CD4-positive, alpha-beta T cell treated with Interleukin-1 beta for 1 hour (primary cell): ENCODE data around the gene DCAF6.
A peak's percentile ranks its signal among the peaks of the same experiment; 100 is the strongest.
"Not testable (repeated sequence)": the region's sequence is repeated elsewhere in the genome, so short reads cannot be mapped to it uniquely, and the experiment has no call there.

Source experiments
- DNase-seq, 2 donors: peaks; one replicate each; pipeline ENCODE4 v3.0.0-alpha.2; 2020 to 2022

The DCAF6 gene

DNA sequence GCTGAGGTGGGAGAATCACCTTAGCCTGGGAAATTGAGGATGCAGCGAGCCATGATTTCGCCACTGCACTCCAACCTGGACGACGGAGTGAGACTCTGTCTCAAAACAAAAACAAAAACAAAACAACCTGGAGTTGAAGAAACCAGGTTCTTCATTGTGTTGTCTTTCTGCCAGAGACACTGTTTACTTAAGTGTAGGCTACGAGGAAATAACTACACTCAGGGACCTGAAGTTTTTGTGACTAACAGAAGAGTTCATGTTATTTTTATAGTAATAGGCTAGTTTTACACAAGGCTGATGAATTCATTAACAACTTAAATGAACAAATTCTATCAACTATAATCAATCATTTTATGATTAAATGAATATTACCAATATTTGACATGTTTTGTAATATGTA lies 98.9 kb downstream of the DCAF6 start:
- no peak for DNase-seq

DNA sequence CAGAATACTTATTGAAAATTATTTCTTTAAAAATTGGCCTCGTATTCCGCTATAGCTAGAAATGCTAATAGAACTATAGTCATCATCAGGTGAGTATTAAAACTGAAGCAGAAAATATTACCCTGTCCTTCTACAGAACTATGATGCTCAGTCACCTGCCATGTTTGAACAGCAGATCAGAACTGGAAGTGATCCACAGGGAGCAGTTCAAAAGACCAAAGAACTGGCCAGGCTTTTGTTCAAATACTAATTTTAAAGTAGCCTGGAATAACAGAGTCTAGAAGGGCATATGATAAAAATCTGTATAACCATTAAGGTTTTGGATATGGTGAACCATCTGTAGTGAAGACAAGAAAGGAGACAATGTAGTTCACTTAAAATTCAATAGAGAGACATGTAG lies 105.9 kb downstream of the DCAF6 start:
- DNase-seq, result no peak

DNA sequence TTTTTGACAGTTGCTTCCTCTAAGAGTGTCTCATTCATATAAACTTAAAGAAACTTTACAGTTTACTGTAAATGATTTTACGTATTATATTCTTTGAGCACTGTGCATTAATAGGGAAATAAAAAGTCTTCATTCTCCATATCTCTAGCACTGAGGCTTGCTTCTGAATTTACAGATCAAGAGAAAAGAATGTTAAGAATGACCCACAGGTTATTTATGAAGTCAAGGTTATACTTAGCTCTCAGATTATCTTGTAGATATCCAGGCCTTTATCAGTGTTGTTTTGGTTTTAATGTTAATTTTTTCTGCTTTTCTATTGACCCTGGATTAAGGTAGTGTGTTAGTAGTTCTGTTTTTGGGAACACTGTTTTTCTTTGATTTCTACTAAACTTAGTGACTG lies 108.8 kb downstream of the DCAF6 start:
- no peak for DNase-seq

DNA sequence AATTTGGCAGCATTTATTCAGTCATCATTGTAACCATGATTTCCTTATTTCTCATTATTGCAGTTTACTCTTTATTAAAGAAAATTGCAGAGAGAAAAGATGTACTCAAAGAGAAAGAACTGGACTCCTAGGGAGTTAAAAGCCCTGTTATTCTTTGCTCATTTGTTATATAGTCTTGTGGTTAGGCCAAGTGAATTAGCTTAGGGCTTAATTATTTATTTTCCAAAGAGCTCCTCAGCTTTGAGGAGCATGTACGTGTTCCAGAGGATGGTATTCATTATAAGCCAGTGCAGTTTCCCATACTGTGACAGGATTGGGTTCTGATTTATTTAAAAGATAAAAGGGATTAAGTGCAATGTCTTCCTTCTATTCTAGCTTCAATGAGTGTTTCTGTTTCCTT lies 113.8 kb downstream of the DCAF6 start:
- no peak for DNase-seq

DNA sequence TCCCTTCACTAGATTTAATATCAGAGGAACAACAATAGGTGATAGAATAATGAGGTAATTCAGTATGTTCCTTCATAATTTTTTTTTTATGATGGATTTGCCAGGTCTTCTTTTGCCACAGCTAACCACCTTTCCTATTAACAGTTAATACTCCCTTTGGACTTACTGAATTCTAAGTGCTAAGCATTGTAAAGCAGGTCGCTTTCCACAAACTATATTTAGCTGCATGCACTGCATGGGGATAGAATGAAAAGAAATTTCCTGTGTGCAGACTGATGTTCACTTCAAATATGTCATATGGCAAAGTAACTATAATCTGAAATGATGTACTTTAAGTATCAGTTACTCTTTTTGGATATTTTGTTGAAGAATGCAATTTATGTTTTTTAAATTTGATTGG lies 114.4 kb downstream of the DCAF6 start:
- DNase-seq, result no peak

DNA sequence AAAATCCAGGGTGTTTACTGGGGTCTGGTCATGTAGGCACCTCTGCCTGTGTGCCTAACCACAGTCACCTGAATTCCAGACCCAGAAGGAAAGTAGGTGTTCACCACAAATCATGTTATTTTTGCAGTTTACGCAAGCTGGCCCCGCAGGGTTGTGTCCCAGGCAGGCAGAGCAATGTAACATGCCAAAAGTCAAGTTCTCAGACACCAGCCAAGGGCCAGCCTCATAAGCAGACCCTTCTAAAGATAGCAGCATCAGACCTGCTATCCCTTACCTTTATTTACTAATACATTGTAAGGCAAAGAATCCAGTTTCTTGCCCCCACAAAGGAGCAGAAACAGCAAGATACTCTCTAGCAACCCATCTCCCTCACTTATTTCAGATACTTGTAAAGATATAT lies 117.2 kb downstream of the DCAF6 start:
- DNase-seq, result no peak

DNA sequence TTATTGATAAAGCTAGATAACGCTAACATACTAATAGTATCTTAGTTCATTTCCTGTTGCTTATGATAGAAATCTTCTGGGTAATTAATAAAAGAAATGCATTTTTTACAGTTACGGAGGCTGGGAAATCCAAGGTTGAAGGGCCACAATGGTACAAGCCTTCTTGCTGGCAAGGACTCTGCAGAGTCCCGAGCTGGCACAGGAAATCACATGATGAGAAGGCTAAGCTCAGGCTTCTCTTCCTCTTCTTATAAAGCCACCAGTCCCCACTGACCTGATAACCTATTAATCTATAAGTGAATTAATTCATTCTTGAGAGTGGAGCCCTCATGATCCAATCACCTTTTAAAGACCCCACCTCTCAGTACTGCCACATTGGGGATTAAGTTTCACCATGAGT lies 117.6 kb downstream of the DCAF6 start:
- DNase-seq, result no peak

DNA sequence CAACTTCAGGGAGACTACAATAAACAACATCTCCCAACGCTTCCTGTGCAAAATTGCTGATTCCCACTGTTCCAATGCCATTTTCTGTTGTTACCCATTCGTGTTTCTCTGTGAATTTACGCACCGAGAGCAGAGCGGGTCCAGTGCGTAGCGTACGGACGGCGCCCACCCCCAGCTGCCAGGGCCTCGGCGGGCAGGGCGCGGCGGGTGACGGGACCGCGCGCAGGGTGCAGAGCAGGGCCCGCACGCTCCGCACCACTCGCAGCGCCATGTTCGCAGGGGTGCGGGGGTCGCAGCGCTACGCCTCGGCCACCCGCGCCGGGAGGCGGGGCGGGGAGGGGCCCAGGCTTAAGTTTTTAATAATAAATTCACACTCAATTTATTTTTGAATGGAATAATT lies 119.7 kb downstream of the DCAF6 start:
- not testable (repeated sequence) for DNase-seq

DNA sequence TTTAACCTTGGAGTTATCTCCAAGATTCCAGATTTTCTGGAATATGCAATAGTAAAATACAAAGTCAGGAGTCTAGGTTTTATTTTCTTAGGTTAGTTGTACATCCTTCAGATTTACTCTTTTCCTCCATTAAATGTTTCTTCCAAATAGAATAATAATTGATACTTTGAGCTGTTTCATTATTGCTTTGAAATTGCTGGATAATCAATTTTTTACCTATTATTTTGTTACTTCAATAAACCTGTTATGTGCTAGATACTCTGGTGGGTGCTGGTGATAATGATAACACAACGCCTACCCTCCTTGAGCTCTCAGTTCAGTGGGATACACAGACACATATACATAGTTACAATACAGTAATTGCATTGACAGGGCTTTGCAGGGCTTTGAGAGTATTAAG lies 120.9 kb downstream of the DCAF6 start:
- no peak for DNase-seq

DNA sequence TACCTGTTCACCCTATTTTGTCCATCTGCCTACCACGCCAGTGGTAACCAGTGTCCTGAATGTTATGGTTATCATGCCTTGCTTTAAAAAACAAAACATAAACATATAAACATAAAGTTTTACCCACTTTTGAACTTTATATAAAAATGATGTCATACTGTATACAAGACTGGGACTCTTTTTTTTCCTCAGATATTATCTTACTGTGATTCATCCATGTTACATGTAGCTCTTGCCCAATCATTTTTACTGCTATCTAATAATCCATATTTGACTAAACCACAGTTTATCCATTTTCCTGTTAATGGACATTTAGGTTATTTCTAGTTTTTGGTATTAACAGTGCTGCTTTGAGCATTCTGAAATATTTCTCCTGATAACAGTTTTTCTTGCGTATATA lies 121.4 kb downstream of the DCAF6 start:
- no peak for DNase-seq

DNA sequence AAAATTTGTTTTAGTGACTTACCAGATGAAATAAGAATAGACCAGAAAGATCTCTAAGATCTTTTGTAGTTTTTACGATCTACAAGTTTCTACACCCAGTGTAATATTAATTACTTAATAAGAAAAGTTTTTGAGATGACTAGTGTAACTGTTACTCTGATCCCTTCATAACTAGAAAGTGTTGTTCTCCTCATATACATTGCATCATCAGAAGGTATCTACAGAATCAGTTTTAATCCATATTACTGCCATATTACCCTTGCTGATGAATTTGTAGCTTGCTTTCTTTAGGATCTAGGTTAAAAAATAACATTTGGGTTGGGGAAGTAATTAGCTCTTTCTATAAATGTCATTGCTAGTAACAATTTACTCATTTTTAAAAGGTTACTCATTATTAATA lies 127.7 kb downstream of the DCAF6 start:
- no peak for DNase-seq

DNA sequence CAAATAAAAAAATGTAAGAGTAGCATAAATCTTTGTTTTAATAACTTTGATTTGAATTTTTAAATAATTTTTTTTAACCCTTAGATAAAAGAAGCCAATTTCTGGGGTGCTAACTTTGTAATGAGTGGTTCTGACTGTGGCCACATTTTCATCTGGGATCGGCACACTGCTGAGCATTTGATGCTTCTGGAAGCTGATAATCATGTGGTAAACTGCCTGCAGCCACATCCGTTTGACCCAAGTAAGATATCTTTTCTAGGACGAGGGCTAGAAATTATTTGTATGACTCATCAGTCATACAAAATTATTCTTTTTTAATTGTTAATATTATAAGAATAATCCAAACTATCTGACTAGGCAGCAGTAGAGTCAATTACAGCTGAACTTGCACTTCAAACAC lies 129.0 kb downstream of the DCAF6 start:
- DNase-seq, result no peak

DNA sequence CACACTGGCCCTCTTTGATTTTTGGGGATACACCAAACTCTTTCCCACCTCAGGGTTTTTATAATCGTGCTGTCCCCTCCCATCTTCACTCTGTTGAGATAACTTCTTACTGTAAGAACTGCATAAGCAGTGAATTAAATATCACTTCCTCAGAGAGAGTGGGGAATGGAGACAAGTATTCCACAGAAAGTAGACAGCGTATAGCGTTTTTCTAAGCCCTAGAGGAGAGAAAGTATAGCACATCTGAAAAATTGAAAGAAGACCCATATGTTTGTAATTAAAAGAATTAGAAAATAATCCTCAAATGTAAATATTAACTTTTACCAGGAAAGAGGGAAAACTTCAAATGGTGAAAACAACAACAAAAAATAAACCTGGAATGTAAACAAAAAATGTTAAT lies 132.9 kb downstream of the DCAF6 start:
- no peak for DNase-seq

DNA sequence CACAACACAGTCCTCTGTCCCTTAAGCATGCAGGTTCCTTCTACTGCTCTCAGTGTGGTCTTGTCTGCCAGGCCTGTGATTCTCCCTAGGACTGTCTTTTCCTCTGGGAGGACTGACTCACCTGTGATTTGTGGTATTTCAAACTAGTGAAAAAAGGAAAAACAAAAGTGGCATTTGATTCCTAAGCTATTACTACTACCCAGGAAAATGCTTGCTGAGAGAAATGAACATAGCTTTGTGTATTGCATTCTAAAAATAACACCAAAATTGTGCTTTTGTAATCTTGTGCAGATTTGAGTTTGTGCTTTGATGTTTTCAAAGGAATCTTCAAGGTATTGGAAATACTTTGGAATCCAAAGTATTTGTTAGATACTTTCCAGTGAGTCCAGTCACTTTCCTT lies 143.3 kb downstream of the DCAF6 start:
- DNase-seq, result no peak

DNA sequence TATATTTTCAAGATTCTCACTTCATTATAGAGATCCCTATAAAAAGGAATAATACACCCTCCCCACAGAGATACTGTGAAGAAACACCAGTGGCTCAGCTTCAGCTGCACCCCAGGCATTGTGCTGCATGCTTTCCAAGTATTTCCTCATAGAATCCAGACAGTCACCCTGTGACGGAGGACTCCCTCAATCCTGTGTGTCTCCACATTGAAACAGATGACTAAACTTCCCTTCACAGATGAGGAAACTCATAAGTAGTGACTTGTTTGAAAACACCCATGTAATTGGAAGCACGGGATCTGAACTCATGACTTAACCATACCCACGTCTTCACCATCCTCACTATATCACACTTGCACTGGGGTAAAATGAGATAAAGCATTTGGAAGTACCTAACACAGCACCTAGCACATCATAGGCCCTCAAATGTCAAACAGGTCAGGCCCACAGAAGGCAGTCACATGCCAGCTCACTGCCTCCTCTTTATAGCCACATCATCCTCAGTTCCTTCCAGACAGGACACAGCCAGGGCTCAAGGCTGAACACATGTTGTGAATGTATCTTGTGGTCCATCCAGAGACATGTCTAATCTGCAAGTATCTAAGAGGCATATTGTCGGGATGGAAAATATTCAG lies 145.0 kb downstream of the DCAF6 start:
- DNase-seq, result peak in 1 of 2 donors; percentile 23

DNA sequence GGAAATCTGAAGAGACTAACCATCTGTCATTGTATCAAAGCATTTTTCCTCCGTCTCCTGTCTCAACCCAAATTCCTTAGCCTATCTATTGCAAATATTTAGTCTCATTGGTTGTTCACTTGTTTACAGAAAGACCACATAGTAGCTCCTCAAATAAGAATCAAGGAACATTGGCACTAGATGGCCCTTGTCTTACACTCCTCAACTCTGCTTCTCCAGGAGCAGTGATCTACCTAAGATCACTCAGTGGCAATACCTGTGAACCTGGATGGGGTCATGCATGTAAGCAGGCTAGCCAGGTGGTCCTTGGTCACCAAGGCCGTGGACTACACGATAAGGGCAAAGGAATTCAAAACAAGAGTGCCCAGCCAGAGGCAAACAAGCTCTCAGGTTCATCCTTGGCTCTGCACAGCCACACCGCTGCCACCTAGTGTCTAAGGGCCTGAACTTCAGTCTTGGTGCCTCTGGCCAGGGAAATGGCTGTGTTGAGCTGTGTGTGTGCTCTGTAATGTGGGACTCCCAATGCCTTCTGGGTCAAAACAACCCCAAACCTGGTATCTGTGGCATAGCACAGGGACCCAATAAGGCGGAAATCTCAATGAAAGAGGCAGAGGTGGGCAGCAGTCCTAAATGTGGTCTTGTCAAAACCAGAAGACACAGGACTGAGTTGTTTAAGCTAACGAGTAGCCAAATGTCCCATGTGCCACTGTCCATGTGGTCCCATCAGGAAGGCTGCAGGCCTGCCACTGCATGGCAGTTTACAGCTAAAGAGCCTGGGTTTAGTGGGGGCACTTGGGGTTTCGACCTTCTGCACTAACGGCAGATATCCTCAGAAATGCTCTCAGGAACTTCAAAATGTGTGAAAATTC lies 145.8 kb downstream of the DCAF6 start:
- DNase-seq, result peak; percentile 57 to 65

DNA sequence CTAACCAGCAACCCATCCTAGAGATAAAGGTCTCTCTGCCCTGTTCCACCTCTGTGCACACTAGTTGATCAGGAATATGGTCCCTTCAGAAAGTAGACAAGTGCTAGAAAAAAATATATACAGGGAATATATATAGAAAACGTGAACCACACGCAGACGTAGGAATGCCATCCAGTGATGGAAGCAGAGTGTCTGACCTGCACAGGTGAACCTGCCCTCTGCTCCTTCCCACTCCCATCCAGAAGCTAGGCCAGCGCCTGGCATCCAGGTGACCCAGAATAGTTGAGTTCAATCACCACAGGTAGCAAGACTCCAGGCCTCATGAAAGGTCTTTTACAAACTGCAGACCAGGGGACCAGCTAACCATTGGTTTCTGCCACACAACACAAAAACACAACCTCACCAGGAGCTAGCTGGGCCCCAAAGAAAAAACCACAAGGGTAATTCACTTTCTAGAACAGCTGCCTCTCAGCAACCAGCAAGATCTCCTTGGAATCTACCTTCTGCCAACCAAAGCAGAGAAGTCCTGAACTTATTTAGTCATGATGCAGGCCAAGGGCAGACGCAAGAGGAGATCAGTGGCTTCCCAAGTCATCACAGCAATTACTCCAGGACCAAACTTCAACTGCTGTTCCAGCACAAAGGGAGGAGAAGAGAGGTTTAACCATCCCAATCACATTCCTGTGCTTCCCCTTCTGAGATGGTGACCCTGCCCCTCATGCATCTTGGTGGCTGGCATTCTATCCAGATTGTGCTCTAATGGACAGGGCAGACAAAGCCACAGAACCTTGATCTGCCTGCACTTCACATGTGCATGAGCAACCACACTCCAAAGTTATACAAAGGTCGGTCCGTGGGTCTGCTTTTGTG lies 147.2 kb downstream of the DCAF6 start:
- no peak for DNase-seq

DNA sequence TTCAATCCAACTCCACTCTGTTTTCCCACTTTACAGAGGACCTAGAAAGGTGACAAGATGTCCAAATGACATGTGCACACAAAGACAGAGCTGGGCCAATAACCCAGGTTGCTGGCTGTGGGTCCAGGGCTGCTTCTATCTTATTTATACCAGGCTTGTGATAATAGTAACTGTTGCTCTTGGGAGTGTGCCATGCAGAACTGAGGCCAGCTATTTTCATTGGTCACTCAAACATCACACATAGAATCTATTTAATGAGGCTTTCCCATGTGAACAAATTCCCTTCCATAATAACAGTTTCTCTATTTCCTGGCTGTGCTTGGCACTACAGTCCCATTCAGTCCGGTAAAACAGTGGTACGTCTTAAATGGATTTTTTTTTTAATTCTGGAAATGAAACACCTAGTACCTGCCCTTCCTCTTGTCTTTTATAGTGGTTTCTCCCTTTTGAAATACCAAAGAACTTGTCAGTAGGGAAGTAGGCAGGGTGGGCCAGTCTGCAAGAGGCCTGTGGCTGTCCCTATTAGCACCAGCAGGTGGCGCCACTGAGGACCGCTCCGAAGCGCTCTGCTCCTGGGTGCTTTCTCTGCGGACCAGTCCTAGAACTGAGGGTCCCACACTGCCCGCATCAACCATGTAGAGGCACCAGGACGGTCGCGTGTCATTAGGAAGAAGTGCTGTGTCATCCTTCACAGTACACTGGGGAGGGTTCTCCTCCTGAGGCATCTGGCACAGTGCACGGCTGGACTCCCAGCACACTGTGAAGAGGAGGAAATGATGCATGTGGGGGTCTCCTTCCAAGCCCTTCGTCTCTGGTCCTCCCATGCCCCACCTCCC lies 148.1 kb downstream of the DCAF6 start:
- DNase-seq, result peak; percentile 46 to 51

DNA sequence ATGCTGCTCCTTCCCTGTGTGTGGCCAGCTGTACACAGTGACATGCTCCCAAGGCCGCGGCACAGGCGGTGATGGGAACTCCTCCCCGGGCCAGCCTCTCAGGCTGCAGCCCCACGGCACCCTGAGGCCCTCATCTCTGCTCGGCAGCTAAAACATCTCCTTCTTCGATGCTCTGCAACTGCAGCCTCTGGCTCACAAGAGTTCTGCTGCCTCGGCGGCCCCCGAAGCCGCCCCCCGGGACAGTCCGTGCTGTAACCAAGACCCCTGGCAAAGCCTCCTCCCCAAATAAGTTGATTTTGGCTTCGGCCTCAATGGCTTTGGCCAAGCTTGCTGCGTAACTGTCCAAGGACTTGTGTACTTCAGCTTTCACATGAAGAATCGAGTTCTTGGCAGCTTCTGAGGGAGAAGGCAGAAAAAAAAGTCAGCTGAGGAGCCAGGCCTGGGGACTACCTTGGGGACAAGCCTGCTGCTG lies 149.0 kb downstream of the DCAF6 start:
- no peak for DNase-seq

DNA sequence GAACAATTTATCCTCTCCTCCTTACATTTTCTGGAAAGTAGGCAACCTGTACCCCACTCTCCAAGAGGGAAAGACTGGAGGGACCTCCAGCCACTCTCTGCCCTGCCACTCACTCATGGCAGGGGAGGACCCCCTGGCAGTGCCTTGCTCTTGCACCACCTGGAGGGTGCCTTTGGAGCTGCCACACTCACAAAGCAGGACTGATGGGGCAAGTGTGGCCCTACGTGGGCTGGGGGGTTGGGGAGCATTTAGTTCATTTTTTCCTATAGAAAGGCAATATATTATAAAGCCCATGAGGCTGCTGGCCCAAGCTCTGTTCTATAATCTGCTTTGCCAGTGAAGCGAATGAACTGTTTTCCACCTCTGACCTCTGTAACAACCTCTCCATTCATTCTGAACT lies 150.0 kb downstream of the DCAF6 start:
- no peak for DNase-seq

DNA sequence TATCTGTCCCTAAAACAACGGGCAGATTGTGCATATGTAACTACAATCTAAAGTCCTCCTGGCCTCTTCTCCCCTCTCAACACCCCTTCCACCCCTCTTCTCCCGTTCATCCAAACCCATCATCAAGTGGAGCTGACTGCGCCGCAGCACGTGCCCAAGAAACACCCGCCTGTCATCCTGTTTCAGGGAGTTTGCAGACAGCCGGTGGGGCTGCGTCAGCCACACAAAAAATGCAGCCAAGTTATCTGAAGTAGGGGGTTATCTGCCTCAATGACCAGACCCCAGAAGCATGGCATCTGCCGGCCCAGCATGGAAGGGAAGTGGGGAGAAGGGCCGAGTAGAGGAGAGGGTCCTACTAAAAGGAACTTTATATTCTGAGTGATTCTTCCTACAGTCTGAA lies 151.2 kb downstream of the DCAF6 start:
- no peak for DNase-seq

DNA sequence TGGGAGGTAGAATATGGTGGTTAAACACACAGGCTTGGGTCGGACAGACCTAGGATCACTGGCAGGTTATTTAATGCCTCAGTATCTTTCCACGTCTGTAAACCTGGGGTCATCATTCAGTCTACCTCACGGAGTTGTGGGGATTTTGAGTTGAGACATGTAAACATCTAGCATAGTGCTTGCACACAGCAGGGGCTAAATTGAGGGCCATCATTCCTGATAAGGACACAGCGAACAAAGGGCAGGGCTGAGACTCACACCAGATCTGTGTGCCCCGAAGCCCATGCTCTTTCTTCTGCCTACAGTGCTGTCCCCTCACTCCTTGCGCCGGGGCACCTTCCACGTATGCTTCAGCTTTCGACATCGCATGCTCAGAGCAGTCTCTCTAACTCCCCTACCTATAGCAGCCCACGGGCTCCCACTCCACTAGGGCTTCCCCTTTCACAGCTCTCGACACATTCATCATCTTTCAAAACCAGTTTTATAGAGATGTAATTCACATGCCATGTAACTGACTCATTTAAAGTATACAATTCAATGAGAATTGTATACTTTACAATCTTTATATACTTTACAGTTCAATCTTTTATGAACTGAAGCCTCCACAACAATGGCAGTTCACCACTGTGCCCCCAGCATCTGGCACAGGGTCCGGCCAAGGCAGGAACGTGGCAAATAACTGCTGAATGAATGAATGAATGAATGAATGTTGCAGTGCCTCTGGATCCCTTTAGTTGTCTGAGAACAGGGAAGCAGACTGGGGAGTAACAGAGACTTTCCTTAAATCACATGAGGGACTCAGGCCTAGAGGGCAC lies 152.2 kb downstream of the DCAF6 start:
- DNase-seq, result no peak
